ENCODE results near the gene FNDC7.

Gene FNDC7

GRCh38 chr1:108747171-108747850 lies 34.6 kb downstream of the FNDC7 start (continued):
- TF ChIP-seq ZNF24 (tag by site-specific recombination; IDR thresholded peaks at IDR 0.05) (no peak), KLF1 (tag by site-specific recombination; IDR thresholded peaks at IDR 0.05) (no peak), ZNF398 (tag by site-specific recombination; IDR thresholded peaks at IDR 0.05) (no peak), OSR2 (tag by site-specific recombination; IDR thresholded peaks at IDR 0.05) (no peak), ZNF561 (tag by site-specific recombination; IDR thresholded peaks at IDR 0.05; ENCODE audit: borderline replicate concordance) (no peak), SP7 (tag by site-specific recombination; IDR thresholded peaks at IDR 0.05) (peak; percentile 85), ZNF610 (tag by site-specific recombination; IDR thresholded peaks at IDR 0.05; ENCODE audit: borderline replicate concordance) (peak; percentile 95), KLF16 (tag by site-specific recombination; IDR thresholded peaks at IDR 0.05) (no peak), SP2 (tag by site-specific recombination; IDR thresholded peaks at IDR 0.05) (peak; percentile 19; the same call in 1 of the 2 replicates), ZNF335 (tag by site-specific recombination; conservative IDR thresholded peaks at IDR 0.05) (peak; percentile 66; the same call in 1 of the 2 replicates), KLF10 (tag by site-specific recombination; IDR thresholded peaks at IDR 0.05) (no peak), ZNF658 (tag by site-specific recombination; IDR thresholded peaks at IDR 0.05) (no peak), ZNF10 (tag by site-specific recombination; IDR thresholded peaks at IDR 0.05) (no peak), ZNF521 (tag by site-specific recombination; IDR thresholded peaks at IDR 0.05) (no peak), ZNF16 (tag by site-specific recombination; IDR thresholded peaks at IDR 0.05; ENCODE audit: low read depth) (no peak), ZNF223 (tag by site-specific recombination; IDR thresholded peaks at IDR 0.05) (no peak), ZBTB17 (tag by site-specific recombination; IDR thresholded peaks at IDR 0.05) (peak; percentile 83), ZNF112 (tag by site-specific recombination; IDR thresholded peaks at IDR 0.05) (no peak), ZNF302 (tag by site-specific recombination; IDR thresholded peaks at IDR 0.05; ENCODE audit: low read depth) (no peak), ZNF394 (tag by site-specific recombination; IDR thresholded peaks at IDR 0.05; ENCODE audit: borderline replicate concordance) (no peak), SCRT1 (tag by site-specific recombination; IDR thresholded peaks at IDR 0.05; ENCODE audit: borderline replicate concordance) (peak; percentile 58), IKZF3 (tag by site-specific recombination; IDR thresholded peaks at IDR 0.05) (peak; percentile 68; the same call in 1 of the 2 replicates), ZNF626 (tag by site-specific recombination; IDR thresholded peaks at IDR 0.05) (no peak), ZNF362 (tag by site-specific recombination; IDR thresholded peaks at IDR 0.05) (no peak), ZNF132 (tag by site-specific recombination; IDR thresholded peaks at IDR 0.05; ENCODE audit: borderline replicate concordance) (no peak), ZNF624 (tag by site-specific recombination; IDR thresholded peaks at IDR 0.05) (no peak), ZBTB21 (tag by site-specific recombination; IDR thresholded peaks at IDR 0.05) (no peak; the same call in 1 of the 2 replicates), ZNF341 (tag by site-specific recombination; IDR thresholded peaks at IDR 0.05; ENCODE audit: low read depth) (peak; percentile 84), ZNF121 (tag by site-specific recombination; IDR thresholded peaks at IDR 0.05) (no peak), SCRT2 (tag by site-specific recombination; IDR thresholded peaks at IDR 0.05) (peak; percentile 91), ZNF785 (tag by site-specific recombination; IDR thresholded peaks at IDR 0.05) (no peak), ZNF629 (tag by site-specific recombination; IDR thresholded peaks at IDR 0.05) (no peak; the same call in 1 of the 2 replicates), ZBTB48 (tag by site-specific recombination; IDR thresholded peaks at IDR 0.05) (no peak)
- TF ChIP-seq, protein P1, sequence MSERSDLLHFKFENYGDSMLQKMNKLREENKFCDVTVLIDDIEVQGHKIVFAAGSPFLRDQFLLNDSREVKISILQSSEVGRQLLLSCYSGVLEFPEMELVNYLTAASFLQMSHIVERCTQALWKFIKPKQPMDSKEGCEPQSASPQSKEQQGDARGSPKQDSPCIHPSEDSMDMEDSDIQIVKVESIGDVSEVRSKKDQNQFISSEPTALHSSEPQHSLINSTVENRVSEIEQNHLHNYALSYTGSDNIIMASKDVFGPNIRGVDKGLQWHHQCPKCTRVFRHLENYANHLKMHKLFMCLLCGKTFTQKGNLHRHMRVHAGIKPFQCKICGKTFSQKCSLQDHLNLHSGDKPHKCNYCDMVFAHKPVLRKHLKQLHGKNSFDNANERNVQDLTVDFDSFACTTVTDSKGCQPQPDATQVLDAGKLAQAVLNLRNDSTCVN (tag by site-specific recombination; optimal IDR thresholded peaks at IDR 0.05) = peak; percentile 57
- TF ChIP-seq, protein P2, sequence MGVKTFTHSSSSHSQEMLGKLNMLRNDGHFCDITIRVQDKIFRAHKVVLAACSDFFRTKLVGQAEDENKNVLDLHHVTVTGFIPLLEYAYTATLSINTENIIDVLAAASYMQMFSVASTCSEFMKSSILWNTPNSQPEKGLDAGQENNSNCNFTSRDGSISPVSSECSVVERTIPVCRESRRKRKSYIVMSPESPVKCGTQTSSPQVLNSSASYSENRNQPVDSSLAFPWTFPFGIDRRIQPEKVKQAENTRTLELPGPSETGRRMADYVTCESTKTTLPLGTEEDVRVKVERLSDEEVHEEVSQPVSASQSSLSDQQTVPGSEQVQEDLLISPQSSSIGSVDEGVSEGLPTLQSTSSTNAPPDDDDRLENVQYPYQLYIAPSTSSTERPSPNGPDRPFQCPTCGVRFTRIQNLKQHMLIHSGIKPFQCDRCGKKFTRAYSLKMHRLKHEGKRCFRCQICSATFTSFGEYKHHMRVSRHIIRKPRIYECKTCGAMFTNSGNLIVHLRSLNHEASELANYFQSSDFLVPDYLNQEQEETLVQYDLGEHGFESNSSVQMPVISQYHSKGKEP (tag by site-specific recombination; IDR thresholded peaks at IDR 0.05) = no peak
- TF ChIP-seq, protein P3, sequence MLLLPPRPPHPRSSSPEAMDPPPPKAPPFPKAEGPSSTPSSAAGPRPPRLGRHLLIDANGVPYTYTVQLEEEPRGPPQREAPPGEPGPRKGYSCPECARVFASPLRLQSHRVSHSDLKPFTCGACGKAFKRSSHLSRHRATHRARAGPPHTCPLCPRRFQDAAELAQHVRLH (tag by site-specific recombination; IDR thresholded peaks at IDR 0.05) = no peak

Measured in HEK293 (cell line).